ENCODE results near the gene UBXN10.

UBXN10 gene

GRCh38 chr1:20158358-20159070 is 27.4 kb upstream of the UBXN10 start:
- H3K4me3 ChIP-seq (ENCODE audit: low read length), result no peak overlapping the region
- no peaks in the 10 kb centered on the region for H3K36me3 ChIP-seq (ENCODE audit: control insufficient read depth, low read depth, low read length)
- H3K27me3 ChIP-seq (ENCODE audit: control insufficient read depth, insufficient read depth, low read length), result no peaks in the 10 kb centered on the region
- no peaks in the 10 kb centered on the region for H3K4me1 ChIP-seq (ENCODE audit: control insufficient read depth, low read depth, low read length)
- no peak overlapping the region for H3K9ac ChIP-seq (ENCODE audit: low read length)
- H3K27ac ChIP-seq (ENCODE audit: low read length), result no peak overlapping the region
- H3K9me3 ChIP-seq (ENCODE audit: control insufficient read depth, low read depth, low read length), result peaks cover 10% of the 10 kb centered on the region

DNA sequence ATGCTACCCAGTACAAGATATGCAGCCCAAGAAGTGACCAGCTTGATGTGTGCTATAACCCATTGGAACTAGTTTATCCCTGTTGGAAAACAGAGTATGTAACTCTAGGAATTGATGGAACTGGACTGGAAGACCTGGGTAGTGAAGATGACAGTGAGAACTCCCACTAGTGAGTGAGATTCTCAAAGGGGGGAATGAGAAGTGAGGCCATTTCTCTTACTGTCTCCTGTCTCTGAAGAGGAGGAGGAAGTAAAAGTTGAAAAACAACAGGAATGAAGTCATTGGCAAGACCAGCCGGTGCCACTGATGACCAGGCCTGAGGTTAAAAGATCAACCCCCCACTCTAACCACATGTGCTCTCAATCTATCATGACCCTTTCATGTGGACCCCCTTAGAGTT is 25.9 kb upstream of the UBXN10 start:
- H3K36me3 ChIP-seq (ENCODE audit: control insufficient read depth, low read depth, low read length), result no peaks in the 10 kb centered on the region
- no peak overlapping the region for H3K27ac ChIP-seq (ENCODE audit: low read length)
- peaks cover 10% of the 10 kb centered on the region for H3K9me3 ChIP-seq (ENCODE audit: control insufficient read depth, low read depth, low read length)
- H3K9ac ChIP-seq (ENCODE audit: low read length), result no peak overlapping the region
- no peaks in the 10 kb centered on the region for H3K4me1 ChIP-seq (ENCODE audit: control insufficient read depth, low read depth, low read length)
- no peak overlapping the region for H3K4me3 ChIP-seq (ENCODE audit: low read length)
- H3K27me3 ChIP-seq (ENCODE audit: control insufficient read depth, insufficient read depth, low read length), result no peaks in the 10 kb centered on the region

DNA sequence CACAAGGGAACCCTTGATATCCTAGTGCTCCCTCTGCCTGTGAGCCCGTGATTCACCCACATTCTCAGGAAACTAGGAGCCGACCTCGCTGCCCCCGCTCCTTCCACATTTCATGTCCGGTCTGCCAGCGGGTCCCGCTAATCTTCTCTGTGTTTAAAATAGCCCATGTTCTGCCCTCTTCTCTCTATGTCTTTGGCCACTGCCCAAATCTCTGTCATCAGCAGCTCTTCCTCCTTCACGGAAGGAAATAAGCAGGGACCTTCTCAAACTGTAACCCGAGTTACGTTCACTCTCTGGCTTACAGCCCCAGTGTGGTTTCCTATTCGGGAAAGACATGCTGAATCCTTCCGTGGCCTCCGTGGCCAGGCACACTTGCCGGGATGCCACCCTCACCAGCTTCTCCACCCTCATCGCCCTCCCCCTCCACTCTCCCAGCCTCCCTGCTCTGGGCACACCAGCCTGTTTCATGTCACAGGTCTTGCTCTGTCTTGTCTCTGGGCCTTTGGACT is 21.1 kb upstream of the UBXN10 start:
- no peaks in the 10 kb centered on the region for H3K27me3 ChIP-seq (ENCODE audit: control insufficient read depth, insufficient read depth, low read length)
- H3K4me3 ChIP-seq (ENCODE audit: low read length), result no peak overlapping the region
- H3K27ac ChIP-seq (ENCODE audit: low read length), result no peak overlapping the region
- H3K9me3 ChIP-seq (ENCODE audit: control insufficient read depth, low read depth, low read length), result peaks cover 2% of the 10 kb centered on the region
- H3K4me1 ChIP-seq (ENCODE audit: control insufficient read depth, low read depth, low read length), result no peaks in the 10 kb centered on the region
- no peak overlapping the region for H3K9ac ChIP-seq (ENCODE audit: low read length)
- H3K36me3 ChIP-seq (ENCODE audit: control insufficient read depth, low read depth, low read length), result no peaks in the 10 kb centered on the region

DNA sequence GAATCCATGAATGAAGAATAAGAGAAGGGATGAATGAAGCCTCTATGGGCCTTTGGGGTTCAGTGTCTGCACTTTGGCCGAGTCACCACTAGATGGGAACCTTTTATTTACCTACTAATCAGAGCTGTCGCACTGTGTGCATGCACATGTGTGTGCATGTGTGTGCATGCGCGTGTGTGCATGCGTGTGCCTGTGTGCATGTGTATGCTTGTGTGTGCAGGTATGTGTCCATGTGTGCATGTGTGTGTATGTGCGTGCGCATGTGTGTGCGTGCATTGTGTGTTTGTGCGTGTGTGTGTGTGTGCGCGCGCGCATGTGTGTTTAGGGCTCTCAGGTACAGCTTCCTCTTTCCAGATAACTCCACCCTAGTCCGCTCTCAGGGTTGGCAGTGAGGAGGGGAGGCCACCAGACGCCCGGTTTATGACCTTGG is 20.4 kb upstream of the UBXN10 start:
- no peaks in the 10 kb centered on the region for H3K9me3 ChIP-seq (ENCODE audit: control insufficient read depth, low read depth, low read length)
- no peak overlapping the region for H3K9ac ChIP-seq (ENCODE audit: low read length)
- no peaks in the 10 kb centered on the region for H3K27me3 ChIP-seq (ENCODE audit: control insufficient read depth, insufficient read depth, low read length)
- H3K36me3 ChIP-seq (ENCODE audit: control insufficient read depth, low read depth, low read length), result no peaks in the 10 kb centered on the region
- no peak overlapping the region for H3K4me3 ChIP-seq (ENCODE audit: low read length)
- no peak overlapping the region for H3K27ac ChIP-seq (ENCODE audit: low read length)
- H3K4me1 ChIP-seq (ENCODE audit: control insufficient read depth, low read depth, low read length), result no peaks in the 10 kb centered on the region

- no peak overlapping the region for H3K4me3 ChIP-seq (ENCODE audit: low read length)
- H3K36me3 ChIP-seq (ENCODE audit: control insufficient read depth, low read depth, low read length), result no peaks in the 10 kb centered on the region
- no peaks in the 10 kb centered on the region for H3K9me3 ChIP-seq (ENCODE audit: control insufficient read depth, low read depth, low read length)
- no peak overlapping the region for H3K9ac ChIP-seq (ENCODE audit: low read length)
- H3K27ac ChIP-seq (ENCODE audit: low read length), result no peak overlapping the region
- H3K4me1 ChIP-seq (ENCODE audit: control insufficient read depth, low read depth, low read length), result no peaks in the 10 kb centered on the region
- H3K27me3 ChIP-seq (ENCODE audit: control insufficient read depth, insufficient read depth, low read length), result no peaks in the 10 kb centered on the region
Observed at GRCh38 chr1:20166051-20166450, 19.8 kb upstream of the UBXN10 start.

DNA sequence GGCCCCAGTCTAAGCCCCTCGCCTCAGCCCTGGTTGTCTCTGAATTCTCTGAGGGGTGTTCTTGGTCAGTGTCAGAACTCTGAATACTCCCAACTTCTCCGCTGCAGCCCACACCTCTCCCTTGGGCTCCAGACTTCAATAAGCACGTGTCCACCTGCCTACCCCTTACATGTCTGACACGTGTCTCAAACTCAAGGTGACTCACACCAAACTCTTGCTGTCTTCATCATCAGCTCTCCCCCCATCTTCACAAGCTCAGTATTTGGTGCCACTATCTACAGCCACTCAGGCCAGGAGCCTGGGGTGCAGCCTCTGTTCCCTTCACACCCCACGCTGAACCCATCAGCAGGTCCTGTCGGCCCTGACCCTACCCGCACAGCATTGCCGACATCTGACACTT is 18.8 kb upstream of the UBXN10 start:
- H3K4me1 ChIP-seq (ENCODE audit: control insufficient read depth, low read depth, low read length), result no peaks in the 10 kb centered on the region
- no peak overlapping the region for H3K4me3 ChIP-seq (ENCODE audit: low read length)
- H3K36me3 ChIP-seq (ENCODE audit: control insufficient read depth, low read depth, low read length), result no peaks in the 10 kb centered on the region
- no peaks in the 10 kb centered on the region for H3K9me3 ChIP-seq (ENCODE audit: control insufficient read depth, low read depth, low read length)
- H3K27ac ChIP-seq (ENCODE audit: low read length), result no peak overlapping the region
- H3K9ac ChIP-seq (ENCODE audit: low read length), result no peak overlapping the region
- H3K27me3 ChIP-seq (ENCODE audit: control insufficient read depth, insufficient read depth, low read length), result no peaks in the 10 kb centered on the region

DNA sequence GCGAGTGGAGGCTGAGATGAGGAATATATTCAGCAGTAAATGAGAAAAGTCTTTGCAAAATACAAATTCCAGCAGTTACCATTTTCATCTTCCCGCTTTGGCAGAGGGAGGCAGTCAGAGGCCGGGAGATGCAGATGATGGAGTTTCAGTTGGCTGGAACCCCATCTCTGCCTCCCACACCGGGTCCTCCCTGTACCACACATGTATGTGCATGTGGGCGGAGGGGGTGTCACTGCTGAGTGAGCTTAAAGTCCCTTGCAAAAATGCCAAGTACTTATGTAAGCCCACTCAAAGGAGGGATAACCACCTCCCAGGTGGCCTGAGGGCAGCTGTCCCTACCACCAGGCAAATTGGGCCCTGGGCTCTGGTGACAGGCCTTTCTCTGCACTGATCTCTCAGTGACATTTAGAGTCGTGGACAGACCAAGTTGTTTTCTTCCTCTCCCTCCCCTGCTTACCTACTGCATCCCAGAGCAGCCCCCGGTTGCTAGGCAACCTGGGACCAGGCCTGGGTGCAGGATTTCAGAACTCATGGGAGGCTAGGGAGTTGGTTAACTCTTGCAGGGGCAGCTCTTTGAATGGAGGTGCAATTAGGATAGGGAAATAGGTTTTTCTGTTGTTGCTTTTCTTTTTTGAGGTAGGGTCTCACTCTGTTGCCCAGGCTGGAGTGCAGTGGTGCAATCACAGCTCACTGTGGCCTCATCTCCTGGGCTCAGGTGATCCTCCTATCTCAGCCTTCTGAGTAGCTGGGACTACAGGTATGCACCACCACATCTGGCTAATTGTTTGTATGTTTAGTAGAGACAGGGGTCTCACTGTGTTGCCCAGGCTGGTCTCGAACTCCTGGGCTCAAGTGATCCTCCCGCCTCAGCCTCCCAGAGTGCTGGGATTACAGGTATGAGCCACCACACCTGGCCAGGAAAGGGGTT is 17.1 kb upstream of the UBXN10 start:
- no peak overlapping the region for H3K9ac ChIP-seq (ENCODE audit: low read length)
- no peaks in the 10 kb centered on the region for H3K9me3 ChIP-seq (ENCODE audit: control insufficient read depth, low read depth, low read length)
- H3K27me3 ChIP-seq (ENCODE audit: control insufficient read depth, insufficient read depth, low read length), result no peaks in the 10 kb centered on the region
- H3K4me3 ChIP-seq (ENCODE audit: low read length), result no peak overlapping the region
- H3K36me3 ChIP-seq (ENCODE audit: control insufficient read depth, low read depth, low read length), result no peaks in the 10 kb centered on the region
- no peaks in the 10 kb centered on the region for H3K4me1 ChIP-seq (ENCODE audit: control insufficient read depth, low read depth, low read length)
- no peak overlapping the region for H3K27ac ChIP-seq (ENCODE audit: low read length)

GRCh38 chr1:20169932-20170331 is 16.0 kb upstream of the UBXN10 start:
- Histone ChIP-seq H3K4me1 (ENCODE audit: control insufficient read depth, low read depth, low read length) (no peaks in the 10 kb centered on the region), H3K9ac (ENCODE audit: low read length) (no peak overlapping the region), H3K9me3 (ENCODE audit: control insufficient read depth, low read depth, low read length) (no peaks in the 10 kb centered on the region), H3K27ac (ENCODE audit: low read length) (no peak overlapping the region), H3K36me3 (ENCODE audit: control insufficient read depth, low read depth, low read length) (no peaks in the 10 kb centered on the region), H3K4me3 (ENCODE audit: low read length) (no peak overlapping the region), H3K27me3 (ENCODE audit: control insufficient read depth, insufficient read depth, low read length) (no peaks in the 10 kb centered on the region)

DNA sequence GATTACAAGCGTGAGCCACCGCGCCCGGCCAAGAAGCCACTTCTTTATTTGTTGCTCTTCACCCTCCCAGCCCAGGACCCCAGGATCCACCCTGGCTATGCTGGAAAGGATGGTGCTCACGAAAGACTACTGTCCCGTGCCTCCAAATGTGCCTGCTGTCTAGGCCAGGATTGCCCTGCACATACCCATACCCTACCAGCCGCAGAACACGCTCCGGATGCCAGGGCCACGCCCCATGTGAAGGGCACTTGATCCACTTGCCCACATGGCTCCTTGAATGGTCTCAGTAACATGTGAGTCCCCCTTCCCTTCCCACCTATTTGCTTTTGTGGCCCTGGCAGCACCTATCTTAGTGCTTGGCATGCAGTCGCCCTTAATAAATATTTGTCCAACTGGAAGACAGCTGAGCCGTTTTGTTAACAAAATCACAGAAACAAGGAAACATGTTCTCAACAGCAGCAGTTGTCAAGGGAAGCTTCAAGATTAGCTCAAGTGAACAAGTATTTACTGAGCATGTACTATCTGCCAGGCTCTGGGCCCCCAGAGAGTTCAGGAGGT is 13.8 kb upstream of the UBXN10 start:
- no peaks in the 10 kb centered on the region for H3K27me3 ChIP-seq (ENCODE audit: control insufficient read depth, insufficient read depth, low read length)
- no peak overlapping the region for H3K4me3 ChIP-seq (ENCODE audit: low read length)
- H3K36me3 ChIP-seq (ENCODE audit: control insufficient read depth, low read depth, low read length), result no peaks in the 10 kb centered on the region
- H3K9ac ChIP-seq (ENCODE audit: low read length), result no peak overlapping the region
- no peaks in the 10 kb centered on the region for H3K9me3 ChIP-seq (ENCODE audit: control insufficient read depth, low read depth, low read length)
- H3K27ac ChIP-seq (ENCODE audit: low read length), result no peak overlapping the region
- H3K4me1 ChIP-seq (ENCODE audit: control insufficient read depth, low read depth, low read length), result no peaks in the 10 kb centered on the region

GRCh38 chr1:20174937-20175666 is 10.8 kb upstream of the UBXN10 start:
- Histone ChIP-seq H3K4me1 (ENCODE audit: control insufficient read depth, low read depth, low read length) (no peaks in the 10 kb centered on the region), H3K27me3 (ENCODE audit: control insufficient read depth, insufficient read depth, low read length) (no peaks in the 10 kb centered on the region), H3K4me3 (ENCODE audit: low read length) (no peak overlapping the region), H3K36me3 (ENCODE audit: control insufficient read depth, low read depth, low read length) (no peaks in the 10 kb centered on the region), H3K9ac (ENCODE audit: low read length) (no peak overlapping the region), H3K27ac (ENCODE audit: low read length) (no peak overlapping the region), H3K9me3 (ENCODE audit: control insufficient read depth, low read depth, low read length) (no peaks in the 10 kb centered on the region)
